GM18505 (cell line): ENCODE results near the gene LTO1.

Source experiments
- ATAC-seq: cut with Tn5 transposase; IDR thresholded peaks from one replicate; pipeline ENCODE4 v1.9.1; 2021; ENCODE audit not compliant: unreplicated experiment
- POLR2A ChIP-seq: IDR thresholded peaks from 4 replicates; pipeline ENCODE4 v1.6.1; 2011; ENCODE audit warnings: borderline replicate concordance; ENCODE audit not compliant: insufficient read depth, insufficient read length; ENCODE audit errors: extremely low read depth

Gene LTO1

DNA sequence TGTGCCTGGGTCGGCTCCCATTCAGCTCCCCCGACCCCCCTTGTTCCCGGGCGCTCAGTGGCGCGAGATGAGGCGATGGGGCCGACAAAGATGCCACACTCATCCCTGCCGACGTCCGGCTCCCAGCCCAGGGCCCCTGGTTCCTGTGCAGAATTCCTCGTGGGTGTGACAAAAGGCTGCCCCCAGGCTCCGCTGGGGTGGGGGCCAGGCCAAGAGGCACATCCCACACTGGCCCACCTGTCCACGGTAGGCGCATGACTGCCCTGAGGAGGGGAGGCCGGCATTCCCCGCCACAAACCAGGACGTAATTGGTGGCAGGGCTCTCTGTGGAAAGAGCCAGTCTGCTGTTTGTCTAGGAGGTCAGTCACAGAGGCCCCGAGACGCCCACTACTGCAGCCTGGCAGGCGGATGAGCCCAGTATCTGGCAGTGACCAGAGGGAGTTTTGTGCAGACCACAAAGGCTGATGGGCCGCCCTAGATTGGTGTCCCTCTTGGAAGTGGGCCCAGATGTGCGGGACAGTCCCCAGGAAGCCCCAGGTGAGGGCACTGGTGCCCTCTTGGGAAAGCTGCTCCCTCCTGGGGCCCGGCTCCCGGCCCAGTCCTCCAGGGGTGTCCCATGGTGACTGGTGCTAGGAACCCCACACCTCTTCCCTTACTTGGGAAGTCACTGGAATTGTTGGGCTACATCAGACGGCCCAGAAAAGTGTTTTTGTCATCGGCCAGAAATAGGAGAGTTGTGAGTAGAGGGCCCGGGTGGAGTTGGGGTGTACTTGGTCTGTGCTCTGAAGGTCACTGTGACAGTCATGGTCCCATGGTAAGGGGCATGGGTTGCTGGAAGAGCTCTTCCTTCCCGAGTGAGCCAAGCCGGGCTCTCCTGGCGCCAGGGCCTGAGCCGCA, 28.4 kb downstream of the LTO1 start:
- no peak for TF ChIP-seq POLR2A
- no peak for ATAC-seq

DNA sequence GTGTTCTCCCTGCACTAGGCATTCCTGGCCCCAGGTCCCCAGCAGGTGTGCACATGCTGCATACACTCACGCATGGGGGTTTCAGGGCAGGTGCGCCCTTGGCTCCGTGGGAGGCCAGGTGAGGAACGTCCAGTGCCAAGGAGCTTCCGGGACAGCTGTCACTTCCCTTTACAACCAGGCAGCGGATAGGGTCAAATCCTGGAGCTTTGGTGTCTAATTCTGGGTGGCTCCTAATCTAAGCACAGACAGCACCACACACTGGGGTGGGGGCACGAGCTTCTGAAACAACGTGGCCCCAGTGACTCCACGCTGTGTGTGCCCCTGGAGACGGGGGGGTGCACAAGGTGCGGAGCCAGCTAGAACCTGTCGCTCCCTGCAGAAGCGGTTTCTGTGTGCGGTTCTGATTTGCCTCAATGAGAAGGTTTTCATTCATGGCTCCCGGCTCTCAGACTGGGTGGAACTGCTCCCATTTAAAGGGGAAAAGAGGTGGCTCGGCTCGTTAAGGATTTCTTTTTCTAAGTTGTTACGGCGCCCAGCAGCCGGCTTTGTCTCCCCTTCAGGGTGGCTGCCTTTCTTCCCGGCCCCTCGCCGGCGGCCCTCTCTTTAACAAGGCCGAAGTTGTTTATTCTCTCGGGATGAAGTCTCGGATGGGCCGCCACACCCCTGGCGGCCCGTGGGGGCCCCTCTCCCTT, 29.2 kb downstream of the LTO1 start:
- ATAC-seq: no peak
- TF ChIP-seq POLR2A: no peak

DNA sequence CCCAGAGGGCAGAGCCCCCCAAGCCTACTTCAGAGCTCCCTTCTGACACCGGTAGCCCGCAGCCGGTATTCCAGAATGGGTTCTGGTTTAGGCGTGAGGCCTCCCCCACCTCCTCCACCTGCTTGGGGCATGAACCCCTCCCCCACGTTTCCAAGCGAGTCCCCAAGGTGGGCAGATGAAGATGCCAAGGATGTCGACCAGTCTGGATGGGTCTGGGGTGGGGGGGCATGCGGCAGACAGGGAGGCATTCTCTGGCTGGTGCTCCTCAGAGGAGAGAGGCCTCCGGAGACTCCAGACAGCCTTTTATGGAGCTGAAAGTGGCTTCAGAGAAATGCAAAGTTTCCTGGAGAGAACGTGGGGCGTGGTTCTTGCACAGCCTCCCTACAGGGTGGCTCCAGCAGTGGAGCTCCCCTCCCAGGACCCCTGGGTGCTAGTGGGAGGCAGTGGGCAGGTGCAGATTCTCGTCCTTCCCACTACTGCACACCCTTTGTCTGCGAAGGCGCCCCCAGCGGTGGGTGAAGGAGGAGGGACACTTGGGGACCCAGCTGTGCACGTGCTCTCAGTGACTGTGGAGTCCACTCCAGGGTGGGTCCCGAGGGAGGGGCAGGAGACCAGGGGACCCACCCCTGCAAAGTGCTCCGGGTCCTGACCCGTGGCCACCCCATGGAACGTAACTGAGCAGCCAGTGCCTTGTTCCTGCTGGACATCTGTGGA, 30.0 kb downstream of the LTO1 start:
- no peak for TF ChIP-seq POLR2A

DNA sequence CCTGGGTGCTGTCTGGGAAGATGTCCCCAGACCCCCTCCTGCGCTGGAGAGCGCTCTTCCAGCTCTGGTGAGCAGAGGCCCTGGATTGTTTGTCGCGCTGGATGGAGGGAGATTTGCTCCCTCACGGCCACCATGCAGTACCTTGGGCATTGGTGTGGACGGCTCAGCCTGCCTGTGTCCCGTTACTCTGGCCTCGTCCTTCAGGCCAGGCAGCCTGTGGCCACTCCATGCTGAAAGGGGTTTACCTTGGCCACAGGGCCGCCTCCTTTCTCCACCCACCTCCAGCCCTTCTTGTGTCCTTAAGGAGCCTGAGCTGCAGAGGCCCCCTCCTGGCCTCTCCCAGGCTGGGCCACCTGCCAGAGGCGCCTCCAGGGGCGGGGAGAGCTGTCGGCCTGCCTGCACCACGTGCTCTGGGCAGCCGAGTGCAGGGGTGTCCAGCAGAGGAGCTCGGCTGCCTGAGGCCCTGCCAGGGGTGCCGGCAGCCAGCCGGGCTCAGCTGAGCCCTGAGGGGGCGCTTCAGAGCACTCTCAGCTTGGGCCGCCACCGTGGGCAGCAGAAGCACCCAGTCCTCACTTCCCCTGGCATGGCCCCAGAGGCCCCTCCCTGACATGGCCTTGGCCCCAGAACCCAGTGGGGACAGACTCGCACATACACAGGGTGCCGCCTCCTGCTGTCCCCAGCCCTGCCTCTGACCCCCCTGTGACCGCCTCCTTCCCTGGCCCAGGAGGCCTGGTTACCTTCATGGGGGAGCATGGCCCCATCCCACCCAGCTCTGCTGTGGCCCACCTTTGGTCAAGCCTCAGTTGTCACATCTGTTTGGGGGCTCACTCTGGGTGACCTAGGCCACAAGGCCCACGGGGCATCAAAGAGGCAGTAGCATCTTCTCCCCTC, 30.8 kb downstream of the LTO1 start:
- TF ChIP-seq POLR2A: no peak
- no peak for ATAC-seq

More for the DNA sequence above, 30.0 kb downstream of the LTO1 start:
- no peak for ATAC-seq

DNA sequence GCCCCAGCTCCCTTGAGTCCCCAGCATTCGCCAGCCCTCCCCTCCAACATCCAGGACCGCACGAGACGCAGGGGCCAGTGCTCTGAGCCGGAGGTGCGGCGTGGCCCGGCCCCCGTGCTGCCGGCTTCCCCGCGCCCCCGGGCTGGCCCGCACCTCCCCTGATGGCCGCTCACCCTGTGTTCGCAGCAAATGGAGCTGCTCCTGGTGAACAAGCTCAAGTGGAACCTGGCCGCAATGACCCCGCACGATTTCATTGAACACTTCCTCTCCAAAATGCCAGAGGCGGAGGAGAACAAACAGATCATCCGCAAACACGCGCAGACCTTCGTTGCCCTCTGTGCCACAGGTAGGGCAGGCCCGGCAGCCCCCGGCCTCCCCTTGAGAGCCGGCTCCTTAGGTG, 31.5 kb downstream of the LTO1 start:
- TF ChIP-seq POLR2A: no peak
- ATAC-seq: no peak

DNA sequence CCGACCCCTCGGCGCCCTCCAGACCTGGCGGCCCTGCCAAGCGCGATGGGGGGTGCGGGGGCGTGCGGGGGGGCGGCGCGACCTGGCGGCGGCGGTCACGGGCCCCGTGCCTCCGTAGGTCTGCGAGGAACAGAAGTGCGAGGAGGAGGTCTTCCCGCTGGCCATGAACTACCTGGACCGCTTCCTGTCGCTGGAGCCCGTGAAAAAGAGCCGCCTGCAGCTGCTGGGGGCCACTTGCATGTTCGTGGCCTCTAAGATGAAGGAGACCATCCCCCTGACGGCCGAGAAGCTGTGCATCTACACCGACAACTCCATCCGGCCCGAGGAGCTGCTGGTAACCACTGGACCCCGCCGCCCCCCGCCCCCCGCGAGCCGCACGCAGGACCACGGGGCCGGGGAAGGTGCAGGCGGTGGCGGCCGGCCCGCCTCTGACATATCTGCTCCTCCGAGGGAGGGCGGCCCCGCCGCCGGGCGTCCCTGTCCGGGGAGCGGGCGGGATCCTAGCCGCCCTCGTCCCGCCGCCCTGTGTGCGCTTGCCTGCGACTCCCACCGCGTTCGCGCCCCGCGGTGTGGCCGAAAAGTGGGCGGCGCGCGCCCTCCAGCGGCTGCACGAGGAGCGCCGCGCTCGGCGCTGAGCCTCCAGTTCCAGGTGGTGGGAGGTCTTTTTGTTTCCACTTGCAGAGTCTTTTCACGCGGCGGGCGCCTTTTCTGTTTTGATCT, 32.1 kb downstream of the LTO1 start:
- no peak for TF ChIP-seq POLR2A
- ATAC-seq: peak; percentile 51

DNA sequence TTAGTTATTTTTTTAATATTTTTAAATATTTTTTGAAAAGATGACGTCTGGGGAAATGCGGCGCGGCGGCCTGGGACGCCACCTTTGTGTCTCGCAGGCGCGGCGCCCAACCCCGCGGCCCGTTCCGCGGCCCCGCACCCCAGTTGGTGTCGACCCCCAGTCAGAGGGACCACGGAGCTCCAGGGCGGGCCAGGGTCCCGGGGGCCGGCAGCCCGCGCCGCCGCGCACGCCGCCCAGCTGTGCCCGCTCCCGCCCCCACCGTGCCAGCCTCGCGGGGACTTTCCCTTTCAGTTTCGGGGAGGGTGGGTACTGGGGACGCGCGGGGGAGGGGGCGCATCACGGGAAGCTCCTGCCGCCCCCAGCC, 32.6 kb downstream of the LTO1 start:
- peak; percentile 26 for ATAC-seq
- no peak for TF ChIP-seq POLR2A

DNA sequence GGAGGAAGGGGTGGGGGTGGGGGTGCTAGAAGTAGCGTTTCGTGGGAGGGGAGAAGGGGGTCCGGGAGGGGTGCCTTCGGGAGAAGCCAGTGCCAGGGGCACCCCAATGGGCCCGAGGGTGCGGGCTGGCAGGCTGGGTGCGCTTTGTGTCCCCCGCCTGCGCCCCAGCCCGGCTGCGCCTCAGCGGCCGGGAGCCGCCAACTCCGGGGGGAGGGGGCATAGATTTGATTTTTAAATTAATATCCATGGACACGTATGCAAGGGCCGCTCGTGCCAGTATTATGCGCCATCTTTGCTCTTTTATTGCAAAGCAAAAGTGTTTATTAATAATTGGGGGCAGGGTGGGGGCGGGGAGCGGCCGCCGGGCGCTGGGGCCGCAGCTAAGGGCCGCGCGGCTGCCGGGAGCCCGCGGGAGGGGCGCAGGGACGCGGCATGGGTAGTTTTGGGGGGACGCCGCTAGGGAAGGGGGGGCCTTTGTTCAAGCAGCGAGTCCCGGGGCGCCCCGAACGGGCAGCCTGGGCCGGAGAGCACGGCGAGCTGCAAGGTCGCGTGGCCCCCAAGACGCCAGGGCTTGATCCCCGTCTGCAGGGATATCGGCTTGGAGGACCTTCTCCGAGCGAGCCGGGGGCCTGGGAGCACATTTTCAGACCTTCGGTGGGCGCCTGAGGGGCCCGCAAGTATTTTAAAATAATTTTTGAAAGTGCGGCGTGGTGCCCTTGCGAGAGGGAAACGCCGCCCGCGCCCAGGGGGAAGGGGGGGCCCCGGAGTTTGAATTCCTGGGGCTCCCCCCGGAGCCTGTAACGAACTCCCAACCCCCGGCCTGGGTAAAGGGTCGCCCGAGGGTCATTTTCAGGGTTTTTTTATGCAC, 33.2 kb downstream of the LTO1 start:
- no peak for ATAC-seq
- no peak for TF ChIP-seq POLR2A

DNA sequence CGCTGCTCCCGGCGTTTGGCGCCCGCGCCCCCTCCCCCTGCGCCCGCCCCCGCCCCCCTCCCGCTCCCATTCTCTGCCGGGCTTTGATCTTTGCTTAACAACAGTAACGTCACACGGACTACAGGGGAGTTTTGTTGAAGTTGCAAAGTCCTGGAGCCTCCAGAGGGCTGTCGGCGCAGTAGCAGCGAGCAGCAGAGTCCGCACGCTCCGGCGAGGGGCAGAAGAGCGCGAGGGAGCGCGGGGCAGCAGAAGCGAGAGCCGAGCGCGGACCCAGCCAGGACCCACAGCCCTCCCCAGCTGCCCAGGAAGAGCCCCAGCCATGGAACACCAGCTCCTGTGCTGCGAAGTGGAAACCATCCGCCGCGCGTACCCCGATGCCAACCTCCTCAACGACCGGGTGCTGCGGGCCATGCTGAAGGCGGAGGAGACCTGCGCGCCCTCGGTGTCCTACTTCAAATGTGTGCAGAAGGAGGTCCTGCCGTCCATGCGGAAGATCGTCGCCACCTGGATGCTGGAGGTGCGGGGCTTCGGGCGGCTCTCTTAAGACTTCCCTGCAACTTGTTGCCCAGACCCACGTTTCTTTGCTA, 34.1 kb downstream of the LTO1 start, which contains the start of gene CCND1:
Gene CCND1, plus strand, starts transcription at position 162 of the 587 bp plus-strand sequence. Its CDS starts 158 bp downstream, at position 320.
- ATAC-seq: no peak
- peak; percentile 47 for TF ChIP-seq POLR2A

DNA sequence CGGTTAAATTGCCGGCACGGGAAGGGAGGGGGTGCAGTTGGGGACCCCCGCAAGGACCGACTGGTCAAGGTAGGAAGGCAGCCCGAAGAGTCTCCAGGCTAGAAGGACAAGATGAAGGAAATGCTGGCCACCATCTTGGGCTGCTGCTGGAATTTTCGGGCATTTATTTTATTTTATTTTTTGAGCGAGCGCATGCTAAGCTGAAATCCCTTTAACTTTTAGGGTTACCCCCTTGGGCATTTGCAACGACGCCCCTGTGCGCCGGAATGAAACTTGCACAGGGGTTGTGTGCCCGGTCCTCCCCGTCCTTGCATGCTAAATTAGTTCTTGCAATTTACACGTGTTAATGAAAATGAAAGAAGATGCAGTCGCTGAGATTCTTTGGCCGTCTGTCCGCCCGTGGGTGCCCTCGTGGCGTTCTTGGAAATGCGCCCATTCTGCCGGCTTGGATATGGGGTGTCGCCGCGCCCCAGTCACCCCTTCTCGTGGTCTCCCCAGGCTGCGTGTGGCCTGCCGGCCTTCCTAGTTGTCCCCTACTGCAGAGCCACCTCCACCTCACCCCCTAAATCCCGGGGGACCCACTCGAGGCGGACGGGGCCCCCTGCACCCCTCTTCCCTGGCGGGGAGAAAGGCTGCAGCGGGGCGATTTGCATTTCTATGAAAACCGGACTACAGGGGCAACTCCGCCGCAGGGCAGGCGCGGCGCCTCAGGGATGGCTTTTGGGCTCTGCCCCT, 34.7 kb downstream of the LTO1 start:
- no peak for ATAC-seq
- TF ChIP-seq POLR2A: no peak

DNA sequence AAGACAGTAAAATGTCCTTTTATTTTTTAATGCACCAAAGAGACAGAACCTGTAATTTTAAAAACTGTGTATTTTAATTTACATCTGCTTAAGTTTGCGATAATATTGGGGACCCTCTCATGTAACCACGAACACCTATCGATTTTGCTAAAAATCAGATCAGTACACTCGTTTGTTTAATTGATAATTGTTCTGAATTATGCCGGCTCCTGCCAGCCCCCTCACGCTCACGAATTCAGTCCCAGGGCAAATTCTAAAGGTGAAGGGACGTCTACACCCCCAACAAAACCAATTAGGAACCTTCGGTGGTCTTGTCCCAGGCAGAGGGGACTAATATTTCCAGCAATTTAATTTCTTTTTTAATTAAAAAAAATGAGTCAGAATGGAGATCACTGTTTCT, 35.3 kb downstream of the LTO1 start:
- ATAC-seq: no peak
- TF ChIP-seq POLR2A: no peak
